Ovary (tissue), 3 donors: ENCODE data around the gene POC1A.

Source experiments
- POLR2A ChIP-seq: fragments of 450-650 bp; IDR thresholded peaks from one replicate; pipeline ENCODE4 v1.6.1; 2017; ENCODE audit warnings: antibody characterized with exemption, mild to moderate bottlenecking, moderate library complexity
- TF ChIP-seq, protein P1 (sequence below), 3 donors: fragments of 450-650 bp in 2 of 3; fragments of 200-600 bp in 1 of 3; IDR thresholded peaks; one replicate each; pipeline versions ENCODE4 v1.5.1 to v1.8.0; 2016 to 2022; ENCODE audit warnings: antibody characterized with exemption in 3 of 3, mild to moderate bottlenecking in 1 of 3
- donor health status: DM: no; HTN: no; CAD: no.

DNA sequence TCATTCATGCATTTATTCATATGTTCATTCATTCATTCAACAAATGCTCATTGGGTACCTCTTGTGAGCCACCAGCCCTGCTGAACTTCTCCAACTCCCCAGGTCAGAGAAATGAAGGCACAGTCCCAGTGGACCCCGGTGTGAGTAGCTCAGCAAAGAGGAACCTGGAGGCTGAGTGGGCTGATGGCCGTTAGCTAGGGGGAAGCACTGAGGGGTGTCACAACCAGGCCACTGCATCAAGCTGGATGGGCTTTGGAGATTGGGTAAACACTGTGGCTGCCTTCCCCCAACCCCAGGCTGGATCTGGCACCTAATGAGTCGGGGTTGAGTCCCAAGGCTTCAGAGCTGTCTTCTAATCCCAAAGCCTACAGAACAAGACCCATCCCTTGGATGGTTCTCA, 31.6 kb upstream of the POC1A start:
- TF ChIP-seq, protein P1, sequence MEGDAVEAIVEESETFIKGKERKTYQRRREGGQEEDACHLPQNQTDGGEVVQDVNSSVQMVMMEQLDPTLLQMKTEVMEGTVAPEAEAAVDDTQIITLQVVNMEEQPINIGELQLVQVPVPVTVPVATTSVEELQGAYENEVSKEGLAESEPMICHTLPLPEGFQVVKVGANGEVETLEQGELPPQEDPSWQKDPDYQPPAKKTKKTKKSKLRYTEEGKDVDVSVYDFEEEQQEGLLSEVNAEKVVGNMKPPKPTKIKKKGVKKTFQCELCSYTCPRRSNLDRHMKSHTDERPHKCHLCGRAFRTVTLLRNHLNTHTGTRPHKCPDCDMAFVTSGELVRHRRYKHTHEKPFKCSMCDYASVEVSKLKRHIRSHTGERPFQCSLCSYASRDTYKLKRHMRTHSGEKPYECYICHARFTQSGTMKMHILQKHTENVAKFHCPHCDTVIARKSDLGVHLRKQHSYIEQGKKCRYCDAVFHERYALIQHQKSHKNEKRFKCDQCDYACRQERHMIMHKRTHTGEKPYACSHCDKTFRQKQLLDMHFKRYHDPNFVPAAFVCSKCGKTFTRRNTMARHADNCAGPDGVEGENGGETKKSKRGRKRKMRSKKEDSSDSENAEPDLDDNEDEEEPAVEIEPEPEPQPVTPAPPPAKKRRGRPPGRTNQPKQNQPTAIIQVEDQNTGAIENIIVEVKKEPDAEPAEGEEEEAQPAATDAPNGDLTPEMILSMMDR (IDR thresholded peaks at IDR 0.05) = no peak
- no peak for TF ChIP-seq POLR2A
